ENCODE data around the gene GFRA1.

DNA sequence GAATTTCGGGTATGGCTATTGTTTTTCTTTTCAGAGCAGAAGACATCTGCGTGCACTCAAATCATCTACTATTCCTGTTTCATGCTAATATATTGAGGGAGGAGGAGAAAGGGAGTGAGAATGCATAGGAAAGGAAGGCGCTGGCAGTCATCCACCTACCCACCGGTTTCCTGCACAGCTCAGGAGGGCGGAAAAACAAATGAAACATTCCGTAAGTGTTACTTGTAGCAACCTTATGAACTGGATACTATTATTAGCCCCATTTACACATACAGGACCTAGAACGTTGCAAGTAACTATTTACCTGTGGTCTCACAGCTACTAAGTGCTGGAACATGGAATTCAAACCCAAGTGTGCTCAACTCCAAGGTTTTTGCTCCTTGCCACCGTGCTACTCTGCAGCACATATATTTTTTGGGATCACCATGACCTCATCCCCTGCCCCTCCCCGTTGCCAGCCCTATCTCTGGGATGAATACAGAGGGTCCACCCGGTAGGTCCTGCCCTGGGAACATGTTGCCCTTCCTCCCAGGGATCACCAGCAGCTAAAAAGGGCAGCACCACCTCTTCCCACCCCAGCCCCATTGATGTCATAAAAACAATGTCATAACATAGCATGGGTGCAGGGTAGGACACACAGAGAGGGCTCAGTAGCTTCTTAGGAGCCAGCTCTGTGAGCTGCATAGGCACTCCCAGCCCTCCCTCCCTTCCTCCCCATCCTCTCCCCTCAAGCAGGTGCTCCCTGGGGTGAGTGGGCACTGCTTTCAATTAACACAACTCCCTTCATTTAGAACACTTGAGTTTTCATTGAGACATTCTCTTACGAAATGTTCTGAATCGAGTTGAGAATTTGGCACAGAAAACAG, 16.9 kb downstream of the GFRA1 start:
- no peak for TF ChIP-seq CTCF (IDR thresholded peaks at IDR 0.05; ENCODE audit: insufficient read depth, low read length, poor library complexity, severe bottlenecking)
- TF ChIP-seq EZH2phosphoT487 (conservative IDR thresholded peaks at IDR 0.05; ENCODE audit: low read length) = no peak
